MCF 10A (cell line): ENCODE data around the gene HRK. TPM values are rescaled to one million over a fixed set of nuclear protein-coding genes. Genes with fewer than 3 reads are reported as not detected.

Experiments
- BruUV-seq: library from RNA; stranded (reverse); fragments of 400-500 nt; replicated peaks from 2 replicates; lab custom pipeline; 2021; lab: Mats Ljungman, UMichigan
- CTCF ChIA-PET: fragments of 300-600 bp; sonication (Branson Sonifier 250); formaldehyde crosslinking; extraction: SDS; loops from one replicate; lab custom pipeline; 2021; ENCODE audit warnings: antibody characterized with exemption, inconsistent platforms; lab: Yijun Ruan, JAX
- POLR2A ChIA-PET: fragments of 300-600, 350-650 bp; sonication (Branson Sonifier 250); formaldehyde crosslinking; extraction: SDS; loops from one replicate; lab custom pipeline; 2020; ENCODE audit warnings: antibody characterized with exemption, inconsistent platforms; lab: Yijun Ruan, JAX
- DNase-seq: peaks from one replicate; pipeline ENCODE4 v3.0.0-alpha.2; 2018; ENCODE audit not compliant: unreplicated experiment
- H3K27ac Mint-ChIP-seq: one replicate; pipeline ENCODE4 v1.8.0; 2022; ENCODE audit warnings: mild to moderate bottlenecking, low read depth, mixed read lengths; ENCODE audit not compliant: unreplicated experiment
- H3K27me3 Mint-ChIP-seq: one replicate; pipeline ENCODE4 v1.8.0; 2022; ENCODE audit warnings: mixed read lengths; ENCODE audit not compliant: insufficient read depth, unreplicated experiment
- H3K36me3 Mint-ChIP-seq: one replicate; pipeline ENCODE4 v1.8.0; 2022; ENCODE audit warnings: mild to moderate bottlenecking, moderate library complexity, mixed read lengths; ENCODE audit not compliant: insufficient read depth, unreplicated experiment
- H3K4me1 Mint-ChIP-seq: one replicate; pipeline ENCODE4 v1.8.0; 2022; ENCODE audit warnings: mixed read lengths; ENCODE audit not compliant: insufficient read depth, unreplicated experiment
- H3K4me3 Mint-ChIP-seq: one replicate; pipeline ENCODE4 v1.8.0; 2022; ENCODE audit warnings: mild to moderate bottlenecking, moderate library complexity, mixed read lengths; ENCODE audit not compliant: unreplicated experiment
- H3K9me3 Mint-ChIP-seq: one replicate; pipeline ENCODE4 v1.8.0; 2022; ENCODE audit warnings: mixed read lengths; ENCODE audit not compliant: unreplicated experiment
- intact Hi-C: fragments of 100-400 bp; cut with micrococcal nuclease; formaldehyde crosslinking; loops from 2 replicates; pipeline ENCODE4 v1.14.1; 2022
- total RNA-seq: library from RNA; stranded (reverse); gene quantifications from 2 replicates; pipeline ENCODE4 v1.2.3, GENCODE V29; 2022
- TF ChIP-seq, protein P1 (sequence below): fragments of 200-600 bp; IDR thresholded peaks from one replicate; pipeline ENCODE4 v1.8.0; 2022; ENCODE audit warnings: antibody characterized with exemption, mild to moderate bottlenecking; ENCODE audit not compliant: unreplicated experiment

HRK gene
- total RNA-seq, 1 experiment from 2014 or later: 3.0 TPM

- intact Hi-C loops: loop anchor here (10.0 kb wide), 1 partner anchor 153 kb away; the partner anchor contains the start of genes RNFT2 and SPRING1
- no TSS peak for BruUV-seq
- H3K27me3 Mint-ChIP-seq: peaks cover 14% of the 10 kb centered on the region
- ChIA-PET POLR2A (no interaction called here), CTCF (interaction anchor here (0.7 kb wide), 2 partner anchors 179 to 196 kb away, joined by 3 to 5 read pairs; no protein-coding TSS in a partner anchor)
- no peaks in the 10 kb centered on the region for H3K36me3 Mint-ChIP-seq
- no peak for DNase-seq
- TF ChIP-seq, protein P1, sequence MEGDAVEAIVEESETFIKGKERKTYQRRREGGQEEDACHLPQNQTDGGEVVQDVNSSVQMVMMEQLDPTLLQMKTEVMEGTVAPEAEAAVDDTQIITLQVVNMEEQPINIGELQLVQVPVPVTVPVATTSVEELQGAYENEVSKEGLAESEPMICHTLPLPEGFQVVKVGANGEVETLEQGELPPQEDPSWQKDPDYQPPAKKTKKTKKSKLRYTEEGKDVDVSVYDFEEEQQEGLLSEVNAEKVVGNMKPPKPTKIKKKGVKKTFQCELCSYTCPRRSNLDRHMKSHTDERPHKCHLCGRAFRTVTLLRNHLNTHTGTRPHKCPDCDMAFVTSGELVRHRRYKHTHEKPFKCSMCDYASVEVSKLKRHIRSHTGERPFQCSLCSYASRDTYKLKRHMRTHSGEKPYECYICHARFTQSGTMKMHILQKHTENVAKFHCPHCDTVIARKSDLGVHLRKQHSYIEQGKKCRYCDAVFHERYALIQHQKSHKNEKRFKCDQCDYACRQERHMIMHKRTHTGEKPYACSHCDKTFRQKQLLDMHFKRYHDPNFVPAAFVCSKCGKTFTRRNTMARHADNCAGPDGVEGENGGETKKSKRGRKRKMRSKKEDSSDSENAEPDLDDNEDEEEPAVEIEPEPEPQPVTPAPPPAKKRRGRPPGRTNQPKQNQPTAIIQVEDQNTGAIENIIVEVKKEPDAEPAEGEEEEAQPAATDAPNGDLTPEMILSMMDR: no peak
- H3K4me3 Mint-ChIP-seq: no peak overlapping the region
- H3K27ac Mint-ChIP-seq: no peak overlapping the region
- no peaks in the 10 kb centered on the region for H3K4me1 Mint-ChIP-seq
- no peaks in the 10 kb centered on the region for H3K9me3 Mint-ChIP-seq
These were observed 6.7 kb upstream of the HRK start for GRCh38 chr12:116887897-116888296.

DNA sequence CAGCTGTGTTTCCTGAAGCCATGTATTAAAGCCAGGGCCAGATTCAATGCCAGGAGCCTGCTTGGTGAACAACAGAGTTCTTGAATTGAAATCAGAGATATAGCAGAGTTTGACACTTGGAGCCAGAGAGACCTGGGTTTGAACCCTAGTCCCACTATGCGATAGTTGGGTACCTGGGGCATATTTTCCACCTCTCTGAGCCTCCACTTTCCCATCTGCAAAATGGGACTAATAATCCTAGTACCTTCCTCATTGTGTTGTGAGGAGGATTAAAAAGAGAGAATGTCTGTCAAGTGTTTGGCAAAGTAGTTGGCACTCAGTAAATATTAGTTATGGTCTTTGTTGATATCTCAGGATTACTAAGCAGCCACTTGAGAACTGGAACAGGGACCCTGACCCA is 6.0 kb upstream of the HRK start:
- TF ChIP-seq, protein P1: no peak
- ChIA-PET POLR2A (no interaction called here), CTCF (no interaction called here)
- intact Hi-C loops: loop anchor here (10.0 kb wide), 1 partner anchor 152 kb away; the partner anchor contains the start of genes RNFT2 and SPRING1
- no peak for DNase-seq
- Mint-ChIP-seq H3K4me3 (no peak overlapping the region), H3K4me1 (no peaks in the 10 kb centered on the region), H3K9me3 (no peaks in the 10 kb centered on the region), H3K36me3 (no peaks in the 10 kb centered on the region), H3K27ac (no peak overlapping the region), H3K27me3 (peaks cover 14% of the 10 kb centered on the region)
- no TSS peak for BruUV-seq

- Mint-ChIP-seq H3K27me3 (peaks cover 20% of the 10 kb centered on the region), H3K36me3 (no peaks in the 10 kb centered on the region), H3K4me3 (no peak overlapping the region), H3K27ac (no peak overlapping the region), H3K9me3 (no peaks in the 10 kb centered on the region), H3K4me1 (peaks cover 4% of the 10 kb centered on the region)
- ChIA-PET POLR2A (no interaction called here), CTCF (interaction anchor here (0.6 to 0.7 kb wide), 2 partner anchors 19 to 182 kb away, joined by 3 to 4 read pairs; no protein-coding TSS in a partner anchor)
- intact Hi-C loops: loop anchor here (10.0 kb wide), 1 partner anchor 151 kb away; the partner anchor contains the start of genes RNFT2 and SPRING1
- TF ChIP-seq, protein P1: no peak
- no peak for DNase-seq
- BruUV-seq: no TSS peak
These were observed 4.2 kb upstream of the HRK start for GRCh38 chr12:116885491-116885890.

DNA sequence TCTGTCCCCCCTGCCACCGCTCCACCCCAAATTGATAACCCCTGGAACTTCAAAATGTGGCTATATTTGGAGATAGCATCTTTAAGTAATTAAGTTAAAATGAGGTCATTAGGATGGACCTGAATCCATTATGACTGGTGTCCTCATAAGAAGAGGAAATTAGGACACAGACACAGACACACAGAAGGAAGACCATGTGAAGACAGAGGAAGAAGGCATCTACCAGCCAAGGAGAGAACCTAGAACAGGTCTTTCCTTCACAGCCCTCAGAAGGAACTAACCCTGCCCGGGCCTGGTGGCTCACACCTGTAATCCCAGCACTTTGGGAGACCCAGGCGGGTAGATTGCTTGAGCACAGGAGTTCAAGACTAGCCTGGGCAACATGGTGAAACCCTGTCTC is 3.6 kb upstream of the HRK start:
- intact Hi-C loops: loop anchor here (5.0 to 10.0 kb wide), 2 partner anchors 68 to 150 kb away; partner anchors contain the start of genes RNFT2 and SPRING1
- H3K27me3 Mint-ChIP-seq: peaks cover 27% of the 10 kb centered on the region
- H3K36me3 Mint-ChIP-seq: no peaks in the 10 kb centered on the region
- no TSS peak for BruUV-seq
- no peak overlapping the region for H3K27ac Mint-ChIP-seq
- peaks cover 10% of the 10 kb centered on the region for H3K4me1 Mint-ChIP-seq
- POLR2A ChIA-PET: no interaction called here
- H3K4me3 Mint-ChIP-seq: no peak overlapping the region
- DNase-seq: no peak
- H3K9me3 Mint-ChIP-seq: no peaks in the 10 kb centered on the region
- TF ChIP-seq, protein P1: no peak
- CTCF ChIA-PET: interaction anchor here (0.7 kb wide), 1 partner anchor 181 kb away, joined by 4 read pairs; no protein-coding TSS in a partner anchor
